ENCODE data around the gene ELMOD3.
"Not testable (repeated sequence)": the region's sequence is repeated elsewhere in the genome, so short reads cannot be mapped to it uniquely, and the experiment has no call there.

The ELMOD3 gene

GRCh38 chr2:85354286-85355072, at the start of gene ELMOD3, which contains the start of gene RETSAT:
TSS of gene ELMOD3 (plus strand) at chr2:85354769. CDS start at chr2:85357199, 2,430 bp downstream.
TSS of gene RETSAT (minus strand) at chr2:85354528. CDS start at chr2:85354507, 21 bp downstream.
- peak; percentile 99 for DNase-seq

- no peak for DNase-seq
These were observed 47.1 kb upstream of the ELMOD3 start for GRCh38 chr2:85307527-85307897.

GRCh38 chr2:85308201-85308600, 46.4 kb upstream of the ELMOD3 start:
- DNase-seq, result no peak

- DNase-seq, result no peak
These were observed 45.5 kb upstream of the ELMOD3 start for GRCh38 chr2:85308896-85309555.

- DNase-seq, result peak; percentile 23
These were observed 44.8 kb upstream of the ELMOD3 start for GRCh38 chr2:85309699-85310321.

GRCh38 chr2:85310330-85310729, 44.2 kb upstream of the ELMOD3 start:
- DNase-seq, result no peak

GRCh38 chr2:85312404-85312803, 42.2 kb upstream of the ELMOD3 start:
- DNase-seq, result no peak

- DNase-seq, result no peak
These were observed 39.7 kb upstream of the ELMOD3 start for GRCh38 chr2:85314884-85315242.

- DNase-seq, result not testable (repeated sequence)
These were observed 38.6 kb upstream of the ELMOD3 start for GRCh38 chr2:85315921-85316320.

- no peak for DNase-seq
These were observed 36.1 kb upstream of the ELMOD3 start for GRCh38 chr2:85318222-85319074.

GRCh38 chr2:85319796-85320195, 34.8 kb upstream of the ELMOD3 start:
- no peak for DNase-seq

- no peak for DNase-seq
These were observed 31.1 kb upstream of the ELMOD3 start for GRCh38 chr2:85323351-85323987.

GRCh38 chr2:85323988-85324367, 30.6 kb upstream of the ELMOD3 start:
- not testable (repeated sequence) for DNase-seq

GRCh38 chr2:85324639-85325465, 29.7 kb upstream of the ELMOD3 start:
- DNase-seq, result no peak

- DNase-seq, result no peak
These were observed 29.1 kb upstream of the ELMOD3 start for GRCh38 chr2:85325466-85325811.

GRCh38 chr2:85326406-85327159, 28.0 kb upstream of the ELMOD3 start:
- DNase-seq, result peak; percentile 65

- peak; percentile 61 for DNase-seq
These were observed 27.3 kb upstream of the ELMOD3 start for GRCh38 chr2:85327160-85327821.

GRCh38 chr2:85327822-85328617, 26.5 kb upstream of the ELMOD3 start, which contains the start of gene TGOLN2:
TSS of gene TGOLN2 (minus strand) at chr2:85327989. CDS start at chr2:85327962, 27 bp downstream.
- peak; percentile 93 for DNase-seq

- no peak for DNase-seq
These were observed 25.4 kb upstream of the ELMOD3 start for GRCh38 chr2:85329181-85329651.

All from CD4-positive, alpha-beta T cell treated with Interleukin-17A for 1 hour (primary cell).